Smooth muscle cell (in vitro differentiated cells): Measurements from ENCODE around the gene TMEM18. TPM values are rescaled to one million over a fixed set of nuclear protein-coding genes. Genes with fewer than 3 reads are reported as not detected.

Experiments used
- DNase-seq: peaks from one replicate; lab custom pipeline; 2025; ENCODE audit not compliant: unreplicated experiment; lab: John Stamatoyannopoulos, UW
- H2AFZ ChIP-seq: fragments of 200-600 bp; sonication (generic); 2 replicates; pipeline ENCODE4 v1.6.0; 2016; ENCODE audit warnings: antibody characterized with exemption, low read depth, mild to moderate bottlenecking
- H3F3A ChIP-seq: fragments of 200-600 bp; sonication (generic); 2 replicates; pipeline ENCODE4 v1.6.0; 2017; ENCODE audit warnings: antibody characterized with exemption, low read depth
- H3K27ac ChIP-seq: fragments of 200-600 bp; sonication (generic); 2 replicates; pipeline ENCODE4 v1.5.1; 2016; ENCODE audit warnings: low read depth, mild to moderate bottlenecking
- H3K27me3 ChIP-seq: fragments of 200-600 bp; sonication (generic); 2 replicates; pipeline ENCODE4 v1.6.1; 2016; ENCODE audit warnings: low read depth, mild to moderate bottlenecking
- H3K36me3 ChIP-seq: fragments of 200-600 bp; sonication (generic); 2 replicates; pipeline ENCODE4 v1.5.1; 2016; ENCODE audit warnings: low read depth
- H3K4me1 ChIP-seq: fragments of 200-600 bp; sonication (generic); 2 replicates; pipeline ENCODE4 v1.5.1; 2016; ENCODE audit warnings: low read depth
- H3K4me2 ChIP-seq: fragments of 200-600 bp; sonication (generic); 2 replicates; pipeline ENCODE4 v1.6.0; 2016; ENCODE audit warnings: mild to moderate bottlenecking
- H3K4me3 ChIP-seq: fragments of 200-600 bp; sonication (generic); 2 replicates; pipeline ENCODE4 v1.5.1; 2016; ENCODE audit warnings: mild to moderate bottlenecking
- H3K79me2 ChIP-seq: fragments of 200-600 bp; sonication (generic); 2 replicates; pipeline ENCODE4 v1.6.0; 2016; ENCODE audit warnings: low read depth, mild to moderate bottlenecking
- H3K9ac ChIP-seq: fragments of 200-600 bp; sonication (generic); 2 replicates; pipeline ENCODE4 v1.6.0; 2016; ENCODE audit warnings: low read depth
- H3K9me3 ChIP-seq: fragments of 200-600 bp; sonication (generic); replicated peaks from 2 replicates; pipeline ENCODE4 v1.5.1; 2016; ENCODE audit warnings: low read depth
- H4K20me1 ChIP-seq: fragments of 200-600 bp; sonication (generic); 2 replicates; pipeline ENCODE4 v1.6.0; 2016; ENCODE audit warnings: low read depth
- WGBS: methylation state at CpG from one replicate; pipeline ENCODE4 v1.1.7; 2016; ENCODE audit warnings: low lambda C conversion rate; 5-methylcytosine and 5-hydroxymethylcytosine counted together
- polyA plus RNA-seq: library from polyadenylated mRNA; unstranded; fragments of >200 nt; fragmentation: Nextera tagmentation; extraction: Ambion mirVana; gene quantifications from 2 replicates; pipeline ENCODE4 v1.2.1, GENCODE V29; 2016
- total RNA-seq: library from RNA; depleted of rRNA; stranded (reverse); fragments of >200 nt; gene quantifications from 2 replicates; pipeline ENCODE4 v1.2.3, GENCODE V29; 2014
- TF ChIP-seq, protein P1 (sequence below): fragments of 200-600 bp; sonication (generic); IDR thresholded peaks from 2 replicates; pipeline ENCODE4 v1.5.1; 2017; ENCODE audit warnings: borderline replicate concordance, mild to moderate bottlenecking, antibody characterized with exemption; ENCODE audit not compliant: insufficient read depth, poor library complexity, severe bottlenecking

Gene TMEM18
- total and polyA plus RNA-seq, 2 experiments from 2014 or later, result 18.3 to 29.1 TPM

- no peak overlapping the region for H3K27ac ChIP-seq
- no peak overlapping the region for H3K4me2 ChIP-seq
- 86% methylated on average over 5 of the region's 5 CpGs for WGBS
- DNase-seq, result no peak
- no peaks in the 10 kb centered on the region for H4K20me1 ChIP-seq
- no peak overlapping the region for H3K9ac ChIP-seq
- no peaks in the 10 kb centered on the region for H3F3A ChIP-seq
- H3K4me3 ChIP-seq, result no peak overlapping the region
- H3K27me3 ChIP-seq, result peaks cover 17% of the 10 kb centered on the region
- TF ChIP-seq, protein P1, sequence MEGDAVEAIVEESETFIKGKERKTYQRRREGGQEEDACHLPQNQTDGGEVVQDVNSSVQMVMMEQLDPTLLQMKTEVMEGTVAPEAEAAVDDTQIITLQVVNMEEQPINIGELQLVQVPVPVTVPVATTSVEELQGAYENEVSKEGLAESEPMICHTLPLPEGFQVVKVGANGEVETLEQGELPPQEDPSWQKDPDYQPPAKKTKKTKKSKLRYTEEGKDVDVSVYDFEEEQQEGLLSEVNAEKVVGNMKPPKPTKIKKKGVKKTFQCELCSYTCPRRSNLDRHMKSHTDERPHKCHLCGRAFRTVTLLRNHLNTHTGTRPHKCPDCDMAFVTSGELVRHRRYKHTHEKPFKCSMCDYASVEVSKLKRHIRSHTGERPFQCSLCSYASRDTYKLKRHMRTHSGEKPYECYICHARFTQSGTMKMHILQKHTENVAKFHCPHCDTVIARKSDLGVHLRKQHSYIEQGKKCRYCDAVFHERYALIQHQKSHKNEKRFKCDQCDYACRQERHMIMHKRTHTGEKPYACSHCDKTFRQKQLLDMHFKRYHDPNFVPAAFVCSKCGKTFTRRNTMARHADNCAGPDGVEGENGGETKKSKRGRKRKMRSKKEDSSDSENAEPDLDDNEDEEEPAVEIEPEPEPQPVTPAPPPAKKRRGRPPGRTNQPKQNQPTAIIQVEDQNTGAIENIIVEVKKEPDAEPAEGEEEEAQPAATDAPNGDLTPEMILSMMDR, result no peak
- no peaks in the 10 kb centered on the region for H3K36me3 ChIP-seq
- H2AFZ ChIP-seq, result no peak overlapping the region
- no peaks in the 10 kb centered on the region for H3K9me3 ChIP-seq
- no peaks in the 10 kb centered on the region for H3K4me1 ChIP-seq
- H3K79me2 ChIP-seq, result no peaks in the 10 kb centered on the region
These were observed 20.5 kb downstream of the TMEM18 start for GRCh38 chr2:656676-657075.

DNA sequence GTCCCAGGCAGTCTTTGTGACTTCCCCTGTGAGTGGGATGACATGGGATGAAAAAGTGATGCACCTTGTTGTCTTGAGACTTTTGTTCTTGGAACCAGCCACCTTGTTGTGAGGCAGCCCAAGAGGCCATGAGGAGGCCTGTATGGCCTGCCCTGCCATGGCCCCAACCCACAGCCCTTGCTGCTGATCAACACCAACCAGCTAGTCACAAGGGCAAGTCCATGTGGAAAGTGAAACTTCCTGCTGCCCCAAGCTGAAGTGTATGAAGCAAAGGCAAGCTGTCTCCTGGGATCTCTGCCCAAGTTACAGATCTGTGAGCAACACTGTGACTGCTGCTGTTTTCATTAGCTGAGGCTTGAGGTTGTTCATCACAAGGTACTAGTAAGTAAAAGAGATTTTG lies 21.6 kb downstream of the TMEM18 start:
- H3K27ac ChIP-seq, result no peak overlapping the region
- H3K9ac ChIP-seq, result no peak overlapping the region
- no peaks in the 10 kb centered on the region for H3K9me3 ChIP-seq
- H3K4me2 ChIP-seq, result no peak overlapping the region
- DNase-seq, result no peak
- no peaks in the 10 kb centered on the region for H3F3A ChIP-seq
- H3K27me3 ChIP-seq, result peaks cover 17% of the 10 kb centered on the region
- no peaks in the 10 kb centered on the region for H4K20me1 ChIP-seq
- no peaks in the 10 kb centered on the region for H3K36me3 ChIP-seq
- H2AFZ ChIP-seq, result no peak overlapping the region
- no peak overlapping the region for H3K4me3 ChIP-seq
- TF ChIP-seq, protein P1, result no peak
- H3K4me1 ChIP-seq, result no peaks in the 10 kb centered on the region
- H3K79me2 ChIP-seq, result no peaks in the 10 kb centered on the region

DNA sequence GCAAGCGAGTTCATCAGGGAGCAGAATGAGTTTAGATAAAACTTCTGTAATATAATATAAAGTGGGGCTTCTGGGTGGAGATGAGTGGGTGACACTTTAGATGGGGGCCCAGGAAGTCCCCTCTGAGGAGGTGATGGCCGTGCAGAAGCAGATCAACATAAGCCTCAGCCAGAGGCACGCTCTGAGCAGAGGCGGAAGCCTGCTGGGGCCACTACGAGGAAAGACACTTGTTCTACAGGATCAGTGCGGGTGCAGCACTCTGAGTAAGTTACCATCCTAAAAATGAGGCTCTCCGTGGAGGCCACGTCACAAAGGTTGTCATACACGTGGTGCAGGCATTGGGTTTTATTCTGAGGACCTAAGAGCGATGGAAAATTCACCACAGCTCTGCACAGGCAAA lies 22.3 kb downstream of the TMEM18 start:
- no peak for DNase-seq
- no peak overlapping the region for H3K27ac ChIP-seq

More for the DNA sequence above, 22.3 kb downstream of the TMEM18 start:
- Histone ChIP-seq H3K9me3 (no peaks in the 10 kb centered on the region), H3K4me3 (no peak overlapping the region), H3K36me3 (no peaks in the 10 kb centered on the region), H3K79me2 (no peaks in the 10 kb centered on the region), H3K27me3 (peaks cover 13% of the 10 kb centered on the region), H3K4me2 (no peak overlapping the region), H2AFZ (no peak overlapping the region), H3K4me1 (no peaks in the 10 kb centered on the region), H4K20me1 (no peaks in the 10 kb centered on the region), H3K9ac (no peak overlapping the region), H3F3A (no peaks in the 10 kb centered on the region)
- TF ChIP-seq, protein P1, result no peak
- WGBS, result 81% methylated on average over 10 of the region's 10 CpGs
